ENCODE results near the gene POC1A. TPM values are rescaled to one million over a fixed set of nuclear protein-coding genes. Genes with fewer than 3 reads are reported as not detected.

POC1A gene
- total RNA-seq, 1 experiment from 2014 or later: 43.0 TPM

DNA sequence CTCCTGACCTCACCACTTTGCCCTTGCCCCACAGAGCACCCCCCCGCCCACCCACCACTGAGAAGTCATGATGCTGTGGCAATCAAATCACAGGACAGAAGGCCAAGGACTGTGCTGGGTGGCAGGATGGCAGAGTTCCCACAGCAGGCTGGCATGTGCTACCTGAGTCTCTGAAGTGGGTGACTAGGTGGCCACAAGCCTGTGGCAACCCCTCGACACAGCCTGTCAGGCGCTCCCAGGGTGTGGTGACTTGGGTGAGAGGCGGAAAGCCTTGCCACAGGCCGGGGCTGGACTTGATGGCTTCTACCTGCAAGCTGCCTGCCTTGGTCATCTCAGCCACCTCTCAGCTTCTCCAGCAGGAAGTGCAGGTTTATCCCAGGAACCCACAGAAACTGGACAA lies 82.2 kb downstream of the POC1A start:
- Histone ChIP-seq H3K9ac (ENCODE audit: low read length) (no peak overlapping the region), H3K4me3 (ENCODE audit: low read length) (no peak overlapping the region), H3K4me1 (ENCODE audit: insufficient read depth, low read length) (no peaks in the 10 kb centered on the region), H3K9me3 (ENCODE audit: low read length) (no peaks in the 10 kb centered on the region), H4K20me1 (ENCODE audit: low read length) (no peaks in the 10 kb centered on the region), H2AFZ (ENCODE audit: low read length) (no peak overlapping the region), H3K9me2 (replicated peaks; ENCODE audit: low read length) (no peaks in the 10 kb centered on the region), H3K36me3 (ENCODE audit: low read depth, low read length) (no peaks in the 10 kb centered on the region; the same call in 1 of the 2 replicates), H3F3A (ENCODE audit: low read length, unreplicated experiment) (no peaks in the 10 kb centered on the region), H3K27me3 (ENCODE audit: low read length) (no peaks in the 10 kb centered on the region), H3K27ac (ENCODE audit: low read length) (no peak overlapping the region), H3K4me2 (ENCODE audit: low read length) (no peak overlapping the region), H3K79me2 (ENCODE audit: low read length) (no peaks in the 10 kb centered on the region)
- no peak for DNase-seq
- ChIA-PET POLR2A (ENCODE audit: unreplicated experiment) (no interaction called here), CTCF (no interaction called here)
- TF ChIP-seq EZH2phosphoT487 (IDR thresholded peaks at IDR 0.05; ENCODE audit: borderline replicate concordance, low read length) (no peak), EZH2 (IDR thresholded peaks at IDR 0.05; ENCODE audit: low read length, unreplicated experiment) (no peak)
- TF ChIP-seq, protein P1, sequence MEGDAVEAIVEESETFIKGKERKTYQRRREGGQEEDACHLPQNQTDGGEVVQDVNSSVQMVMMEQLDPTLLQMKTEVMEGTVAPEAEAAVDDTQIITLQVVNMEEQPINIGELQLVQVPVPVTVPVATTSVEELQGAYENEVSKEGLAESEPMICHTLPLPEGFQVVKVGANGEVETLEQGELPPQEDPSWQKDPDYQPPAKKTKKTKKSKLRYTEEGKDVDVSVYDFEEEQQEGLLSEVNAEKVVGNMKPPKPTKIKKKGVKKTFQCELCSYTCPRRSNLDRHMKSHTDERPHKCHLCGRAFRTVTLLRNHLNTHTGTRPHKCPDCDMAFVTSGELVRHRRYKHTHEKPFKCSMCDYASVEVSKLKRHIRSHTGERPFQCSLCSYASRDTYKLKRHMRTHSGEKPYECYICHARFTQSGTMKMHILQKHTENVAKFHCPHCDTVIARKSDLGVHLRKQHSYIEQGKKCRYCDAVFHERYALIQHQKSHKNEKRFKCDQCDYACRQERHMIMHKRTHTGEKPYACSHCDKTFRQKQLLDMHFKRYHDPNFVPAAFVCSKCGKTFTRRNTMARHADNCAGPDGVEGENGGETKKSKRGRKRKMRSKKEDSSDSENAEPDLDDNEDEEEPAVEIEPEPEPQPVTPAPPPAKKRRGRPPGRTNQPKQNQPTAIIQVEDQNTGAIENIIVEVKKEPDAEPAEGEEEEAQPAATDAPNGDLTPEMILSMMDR (conservative IDR thresholded peaks at IDR 0.05; ENCODE audit: low read depth, low read length): no peak
- ATAC-seq: no peak
- intact Hi-C loops (cut with micrococcal nuclease): no loop called here
- no TSS peak for BruUV-seq (replicated peaks)

DNA sequence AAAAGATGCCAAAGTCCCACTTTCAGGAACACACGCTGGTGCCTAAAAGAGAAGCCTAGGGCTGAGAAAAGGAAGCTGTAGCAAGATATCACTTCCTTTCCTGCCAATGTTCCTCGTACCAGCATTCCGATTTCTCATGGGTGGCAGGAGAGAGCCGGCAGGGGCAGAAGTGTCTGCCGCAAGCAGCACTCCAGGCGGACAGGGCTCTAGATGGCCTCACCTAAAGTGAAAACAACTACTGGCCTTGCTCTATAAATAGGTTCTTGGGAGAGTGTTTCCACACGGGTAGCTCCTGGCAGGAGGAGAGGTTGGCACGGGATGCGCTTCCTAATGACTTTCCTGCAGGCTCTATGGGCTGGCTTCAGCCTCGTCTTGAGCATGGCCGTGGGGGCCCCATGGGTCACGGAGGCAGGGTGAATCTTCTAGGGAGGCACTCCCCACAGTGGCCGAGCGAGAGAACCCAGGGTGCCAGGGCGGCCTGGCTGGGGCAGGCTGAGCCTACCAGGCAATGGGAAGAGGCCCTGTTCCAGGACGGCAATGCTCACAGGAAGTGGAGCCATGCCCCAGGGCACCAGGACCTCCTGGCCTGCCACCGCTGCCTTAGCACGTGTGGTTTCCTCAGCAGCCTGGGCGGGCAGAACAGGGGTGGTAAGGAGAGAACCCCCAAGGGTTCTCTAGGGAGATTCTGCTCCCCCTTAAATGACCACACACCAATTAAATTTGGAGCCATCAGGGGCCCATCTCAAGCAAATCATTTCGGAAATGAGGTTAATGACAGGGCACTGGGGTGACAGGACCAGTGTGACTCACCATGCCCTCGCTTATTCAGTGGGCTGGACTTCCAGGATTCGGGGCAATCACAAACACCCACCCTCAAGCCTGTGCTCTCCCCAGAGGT lies 83.2 kb downstream of the POC1A start:
- ATAC-seq (no peak), DNase-seq (no peak)
- intact Hi-C loops (cut with micrococcal nuclease): no loop called here
- ChIA-PET CTCF (no interaction called here), POLR2A (ENCODE audit: unreplicated experiment) (no interaction called here)
- H3K27ac ChIP-seq (ENCODE audit: low read length): no peak overlapping the region
- H3K9me2 ChIP-seq (replicated peaks; ENCODE audit: low read length): no peaks in the 10 kb centered on the region
- no peaks in the 10 kb centered on the region for H4K20me1 ChIP-seq (ENCODE audit: low read length)
- H3K9me3 ChIP-seq (ENCODE audit: low read length): no peaks in the 10 kb centered on the region
- H3K79me2 ChIP-seq (ENCODE audit: low read length): no peaks in the 10 kb centered on the region
- H3K4me3 ChIP-seq (ENCODE audit: low read length): no peak overlapping the region
- H3K9ac ChIP-seq (ENCODE audit: low read length): no peak overlapping the region
- no peaks in the 10 kb centered on the region for H3K27me3 ChIP-seq (ENCODE audit: low read length)
- no peak overlapping the region for H3K4me2 ChIP-seq (ENCODE audit: low read length)
- H2AFZ ChIP-seq (ENCODE audit: low read length): no peak overlapping the region
- H3K36me3 ChIP-seq (ENCODE audit: low read depth, low read length): no peaks in the 10 kb centered on the region; the same call in 1 of the 2 replicates
- no peaks in the 10 kb centered on the region for H3F3A ChIP-seq (ENCODE audit: low read length, unreplicated experiment)
- no peaks in the 10 kb centered on the region for H3K4me1 ChIP-seq (ENCODE audit: insufficient read depth, low read length)
- no peak for TF ChIP-seq EZH2 (IDR thresholded peaks at IDR 0.05; ENCODE audit: low read length, unreplicated experiment)
- no peak for TF ChIP-seq EZH2phosphoT487 (IDR thresholded peaks at IDR 0.05; ENCODE audit: borderline replicate concordance, low read length)
- BruUV-seq (replicated peaks): no TSS peak

DNA sequence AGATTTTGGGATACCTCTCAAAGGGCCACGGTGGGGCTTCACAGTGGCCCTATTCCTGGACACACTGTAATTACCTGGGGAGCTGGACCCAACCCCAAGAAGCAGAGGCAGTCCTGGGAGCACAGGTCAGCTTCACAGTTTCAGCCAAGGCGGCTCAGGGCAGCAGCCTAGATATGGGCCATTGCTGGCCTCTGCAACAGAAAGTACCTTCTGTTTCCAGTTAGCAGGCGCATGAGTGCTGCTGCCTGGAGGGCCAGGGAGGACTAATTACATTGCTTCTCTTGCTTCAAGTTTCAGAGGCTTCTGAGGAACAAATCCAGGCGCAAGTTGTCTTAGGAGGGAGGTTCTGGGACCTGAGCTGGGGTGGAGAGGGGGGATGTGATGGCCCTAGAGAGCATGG lies 84.4 kb downstream of the POC1A start:
- ATAC-seq (no peak), DNase-seq (no peak)
- no peak overlapping the region for H3K4me3 ChIP-seq (ENCODE audit: low read length)
- intact Hi-C loops (cut with micrococcal nuclease): no loop called here
- H3K27ac ChIP-seq (ENCODE audit: low read length): no peak overlapping the region
- TF ChIP-seq EZH2 (IDR thresholded peaks at IDR 0.05; ENCODE audit: low read length, unreplicated experiment): no peak
- TF ChIP-seq, protein P1 (conservative IDR thresholded peaks at IDR 0.05; ENCODE audit: low read depth, low read length): no peak
- TF ChIP-seq EZH2phosphoT487 (IDR thresholded peaks at IDR 0.05; ENCODE audit: borderline replicate concordance, low read length): no peak
- H3K9ac ChIP-seq (ENCODE audit: low read length): no peak overlapping the region
- no peaks in the 10 kb centered on the region for H3K9me2 ChIP-seq (replicated peaks; ENCODE audit: low read length)
- no TSS peak for BruUV-seq (replicated peaks)
- no peaks in the 10 kb centered on the region for H3K9me3 ChIP-seq (ENCODE audit: low read length)
- H3K27me3 ChIP-seq (ENCODE audit: low read length): no peaks in the 10 kb centered on the region
- H2AFZ ChIP-seq (ENCODE audit: low read length): no peak overlapping the region
- POLR2A ChIA-PET (ENCODE audit: unreplicated experiment): no interaction called here
- CTCF ChIA-PET: no interaction called here
- H3K4me1 ChIP-seq (ENCODE audit: insufficient read depth, low read length): no peaks in the 10 kb centered on the region
- H4K20me1 ChIP-seq (ENCODE audit: low read length): no peaks in the 10 kb centered on the region
- no peaks in the 10 kb centered on the region; the same call in 1 of the 2 replicates for H3K36me3 ChIP-seq (ENCODE audit: low read depth, low read length)
- no peaks in the 10 kb centered on the region for H3F3A ChIP-seq (ENCODE audit: low read length, unreplicated experiment)
- H3K4me2 ChIP-seq (ENCODE audit: low read length): no peak overlapping the region
- H3K79me2 ChIP-seq (ENCODE audit: low read length): no peaks in the 10 kb centered on the region
